ENCODE measurements around the gene GRID1.

GRCh38 chr10:86169506-86170254 is 196.9 kb downstream of the GRID1 start:
- no peak for TF ChIP-seq CTCF (IDR thresholded peaks at IDR 0.05)
- no peak for TF ChIP-seq ZFX (IDR thresholded peaks at IDR 0.05; ENCODE audit: borderline replicate concordance)

Data from 22Rv1 (cell line).